HCT116 (cell line): ENCODE results near the gene IFIT1. TPM values are rescaled to one million over a fixed set of nuclear protein-coding genes. Genes with fewer than 3 reads are reported as not detected.

Source experiments
- ATAC-seq: fragments of 200-7000 bp; cut with Tn5 transposase; 2 replicates; pipeline ENCODE4 v1.9.1; 2020; ENCODE audit warnings: mild to moderate bottlenecking, moderate library complexity
- BruUV-seq: library from RNA; stranded (reverse); fragments of 400-500 nt; replicated peaks from 2 replicates; lab custom pipeline; 2021; lab: Mats Ljungman, UMichigan
- CTCF ChIA-PET: fragments of 300-600 bp; sonication (Branson Sonifier 250); formaldehyde crosslinking; loops from one replicate; lab custom pipeline; 2021; ENCODE audit warnings: antibody characterized with exemption; lab: Charles Lee
- POLR2A ChIA-PET: fragments of 300-600, 350-600 bp; sonication (Branson Sonifier 250); formaldehyde crosslinking; loops from one replicate; lab custom pipeline; 2021; ENCODE audit warnings: antibody characterized with exemption; lab: Charles Lee
- RAD21 ChIA-PET, 2 experiments: fragments of 300-600 bp; sonication (Branson Sonifier 250); formaldehyde crosslinking; loops; one replicate each; lab custom pipeline; 2023; ENCODE audit warnings: low total read pairs in 2 of 2; ENCODE audit not compliant: uncharacterized antibody in 2 of 2, unreplicated experiment in 2 of 2, low non-redundant PET in 1 of 2; lab: Charles Lee
- DNase-seq: peaks from one replicate; pipeline ENCODE4 v3.0.0-alpha.2; 2010; ENCODE audit warnings: low read depth, low spot score
- H2AFZ ChIP-seq: fragments of 200-600 bp; shearing (Covaris generic), sonication (generic); 2 replicates; pipeline ENCODE4 v1.6.1; 2017; ENCODE audit warnings: low read depth, mixed run types, mixed read lengths, antibody characterized with exemption, low read length; ENCODE audit not compliant: poor library complexity, severe bottlenecking
- H3K27ac ChIP-seq: 2 replicates; pipeline ENCODE4 v1.5.1; 2012; ENCODE audit warnings: low read depth, low read length
- H3K27me3 ChIP-seq: fragments of 200-600 bp; sonication (generic); 2 replicates; pipeline ENCODE4 v1.6.1; 2016; ENCODE audit warnings: mixed run types, low read length, mixed read lengths; ENCODE audit not compliant: insufficient read depth
- H3K36me3 ChIP-seq, 2 experiments: fragments of 200-500 bp in 1 of 2; fragments of 200-600 bp in 1 of 2; sonication (Bioruptor generic) in 1 of 2; sonication (generic) in 1 of 2; 2 replicates each; pipeline versions ENCODE4 v1.5.1 to v1.6.1; 2014 to 2016; ENCODE audit warnings: low read length in 2 of 2, inconsistent platforms in 1 of 2, mixed read lengths in 1 of 2, mixed run types in 1 of 2; ENCODE audit not compliant: insufficient read depth in 2 of 2, control insufficient read depth in 1 of 2
- H3K4me1 ChIP-seq, 2 experiments: fragments of 200-600 bp in 1 of 2; sonication (generic) in 1 of 2; 2 replicates each; pipeline versions ENCODE4 v1.5.1 to v1.6.1; 2012 to 2017; ENCODE audit warnings: low read length in 2 of 2, inconsistent platforms in 1 of 2, mild to moderate bottlenecking in 1 of 2, mixed read lengths in 1 of 2, mixed run types in 1 of 2, moderate library complexity in 1 of 2; ENCODE audit not compliant: insufficient read depth in 2 of 2, control insufficient read depth in 1 of 2
- H3K4me2 ChIP-seq: fragments of 200-600 bp; sonication (generic); 2 replicates; pipeline ENCODE4 v1.6.1; 2017; ENCODE audit warnings: mixed run types, low read length, mixed read lengths
- H3K4me3 ChIP-seq, 2 experiments: fragments of 200-600 bp in 1 of 2; sonication (generic) in 1 of 2; replicated peaks in 1 of 2; 2 replicates each; pipeline ENCODE4 v1.5.1; 2011 to 2016; ENCODE audit warnings: low read length in 2 of 2, control low read depth in 1 of 2, low read depth in 1 of 2, mild to moderate bottlenecking in 1 of 2, mixed read lengths in 1 of 2, mixed run types in 1 of 2
- H3K79me2 ChIP-seq: fragments of 200-600 bp; sonication (generic); 2 replicates; pipeline ENCODE4 v1.6.1; 2017; ENCODE audit warnings: mild to moderate bottlenecking, mixed run types, low read length, moderate library complexity, mixed read lengths; ENCODE audit not compliant: insufficient read depth
- H3K9ac ChIP-seq: fragments of 200-600 bp; sonication (generic); 2 replicates; pipeline ENCODE4 v1.6.1; 2016; ENCODE audit warnings: low read length, mixed read lengths
- H3K9me2 ChIP-seq: fragments of 200-600 bp; sonication (generic), shearing (Covaris generic); 2 replicates; pipeline ENCODE4 v1.6.1; 2017; ENCODE audit warnings: mixed run types, mild to moderate bottlenecking, moderate library complexity; ENCODE audit not compliant: insufficient read depth
- H3K9me3 ChIP-seq, 2 experiments: fragments of 200-500 bp in 1 of 2; fragments of 200-600 bp in 1 of 2; sonication (Bioruptor generic) in 1 of 2; sonication (generic) in 1 of 2; 2 replicates each; pipeline ENCODE4 v1.6.1; 2014 to 2017; ENCODE audit warnings: low read length in 2 of 2, mixed read lengths in 2 of 2, inconsistent platforms in 1 of 2, low read depth in 1 of 2, mild to moderate bottlenecking in 1 of 2, mixed run types in 1 of 2, moderate library complexity in 1 of 2; ENCODE audit not compliant: control insufficient read depth in 1 of 2, insufficient read depth in 1 of 2
- H4K20me1 ChIP-seq: fragments of 200-600 bp; sonication (generic), shearing (Covaris generic); 2 replicates; pipeline ENCODE4 v1.6.1; 2017; ENCODE audit warnings: mixed run types, mild to moderate bottlenecking, moderate library complexity; ENCODE audit not compliant: insufficient read depth
- ATF3 ChIP-seq: IDR thresholded peaks from 2 replicates; pipeline ENCODE4 v1.6.1; 2012
- CBX3 ChIP-seq: IDR thresholded peaks from 2 replicates; pipeline ENCODE4 v1.6.1; 2012; ENCODE audit warnings: low read depth
- CEBPB ChIP-seq: IDR thresholded peaks from 2 replicates; pipeline ENCODE4 v1.6.1; 2012; ENCODE audit warnings: low read depth
- EGR1 ChIP-seq: IDR thresholded peaks from 2 replicates; pipeline ENCODE4 v1.6.1; 2012; ENCODE audit warnings: low read depth
- ELF1 ChIP-seq: IDR thresholded peaks from 2 replicates; pipeline ENCODE4 v1.6.1; 2012; ENCODE audit warnings: low read depth, borderline replicate concordance
- EZH2 ChIP-seq: fragments of 200-600 bp; sonication (generic); IDR thresholded peaks from 2 replicates; pipeline ENCODE4 v1.6.1; 2017; ENCODE audit warnings: antibody characterized with exemption, mixed run types
- JUND ChIP-seq: IDR thresholded peaks from 2 replicates; pipeline ENCODE4 v1.6.1; 2012
- POLR2A ChIP-seq: IDR thresholded peaks from 2 replicates; pipeline ENCODE4 v1.7.0; 2011; ENCODE audit warnings: borderline replicate concordance; ENCODE audit not compliant: insufficient read depth, insufficient read length; ENCODE audit errors: extremely low read depth
- POLR2AphosphoS5 ChIP-seq: IDR thresholded peaks from 2 replicates; pipeline ENCODE4 v1.6.1; 2011; ENCODE audit warnings: mild to moderate bottlenecking, low read depth, low read length, moderate library complexity
- RAD21 ChIP-seq: IDR thresholded peaks from 2 replicates; pipeline ENCODE4 v1.6.1; 2012; ENCODE audit warnings: low read depth, mild to moderate bottlenecking
- SIN3A ChIP-seq: IDR thresholded peaks from 2 replicates; pipeline ENCODE4 v1.6.1; 2012; ENCODE audit warnings: low read depth
- SP1 ChIP-seq: IDR thresholded peaks from 2 replicates; pipeline ENCODE4 v1.6.1; 2012; ENCODE audit warnings: low read depth
- SRF ChIP-seq: IDR thresholded peaks from 2 replicates; pipeline ENCODE4 v1.6.1; 2012; ENCODE audit warnings: low read depth
- ZFX ChIP-seq: fragments of 450-650 bp; IDR thresholded peaks from 2 replicates; pipeline ENCODE4 v1.6.1; 2017
- ZNF274 ChIP-seq: fragments of 200-500 bp; sonication (Bioruptor generic); IDR thresholded peaks from 2 replicates; pipeline ENCODE4 v1.6.1; 2014; ENCODE audit warnings: mild to moderate bottlenecking, low read depth, low read length, inconsistent platforms
- intact Hi-C: fragments of 100-400 bp; cut with micrococcal nuclease; formaldehyde crosslinking; loops from 2 replicates; pipeline ENCODE4 v1.10.0; 2022
- total RNA-seq: library from RNA; stranded (reverse); gene quantifications from one replicate; pipeline ENCODE4 v1.2.1, GENCODE V29; 2021; ENCODE audit not compliant: unreplicated experiment
- TF ChIP-seq, protein P1 (sequence below): IDR thresholded peaks from 2 replicates; pipeline ENCODE4 v1.6.1; 2012
- TF ChIP-seq, protein P2 (sequence below): IDR thresholded peaks from 2 replicates; pipeline ENCODE4 v1.6.1; 2011; ENCODE audit warnings: mild to moderate bottlenecking, low read length, moderate library complexity; ENCODE audit not compliant: insufficient replicate concordance; ENCODE audit errors: extremely low read depth
- TF ChIP-seq, protein P3 (sequence below): IDR thresholded peaks from 2 replicates; pipeline ENCODE4 v1.6.1; 2012; ENCODE audit warnings: low read depth

IFIT1 gene
- total RNA-seq, 1 experiment from 2014 or later = 3.6 TPM

- peak; percentile 62 for TF ChIP-seq POLR2AphosphoS5
- peak; percentile 69 for TF ChIP-seq POLR2A
- no peak for TF ChIP-seq EZH2
- TF ChIP-seq CEBPB = no peak
- no peak for TF ChIP-seq EGR1
- TF ChIP-seq, all 23 proteins: peak for 6
Measured at GRCh38 chr10:89414146-89414878, 21.9 kb downstream of the IFIT1 start, which contains the start of gene IFIT5 (continued).

DNA sequence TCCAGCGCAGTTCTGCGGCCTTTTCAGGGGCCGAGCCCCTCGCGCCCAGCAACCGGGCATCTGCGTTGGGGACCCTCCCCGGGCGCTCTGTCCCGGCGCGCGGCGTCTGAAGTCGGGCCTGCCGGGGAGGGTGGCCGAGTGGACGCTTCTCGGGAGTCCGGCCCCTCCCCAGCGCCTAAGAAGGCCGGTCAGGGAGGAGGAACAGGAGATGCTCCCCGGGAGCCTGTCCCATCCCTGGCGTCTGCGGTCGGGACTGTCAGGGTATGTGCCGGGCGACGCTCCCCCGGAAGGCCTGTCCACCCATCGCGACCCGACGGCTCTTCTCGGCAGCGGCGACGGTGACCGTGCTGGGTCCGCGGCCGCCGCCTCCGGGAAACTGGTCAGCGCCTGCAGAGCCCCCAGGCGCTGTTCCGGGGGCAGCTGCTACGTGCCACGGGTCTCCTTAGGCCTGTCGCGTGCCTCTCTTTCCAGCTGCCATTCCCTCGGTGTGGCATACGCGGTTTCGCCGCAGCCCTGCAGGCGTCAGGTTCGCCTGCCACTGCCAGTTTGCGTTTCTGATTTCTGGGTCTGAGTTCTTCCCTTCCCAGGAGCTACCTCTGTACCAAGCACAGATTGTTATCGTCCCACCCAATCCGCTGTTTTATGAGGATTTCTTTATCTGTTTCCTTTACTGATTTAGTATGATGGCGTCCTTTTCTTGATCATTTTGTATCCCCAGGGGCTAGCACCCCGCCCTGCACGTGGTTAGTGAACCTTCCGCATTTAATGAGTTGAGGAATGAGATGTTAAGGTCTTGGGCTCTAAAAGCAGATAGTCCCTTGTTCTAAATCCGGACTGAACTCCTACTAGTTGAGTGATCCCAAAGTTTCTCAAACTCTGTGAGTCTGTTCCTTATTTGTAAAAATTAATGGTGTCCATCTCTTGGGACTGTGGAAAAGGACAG lies 22.7 kb downstream of the IFIT1 start:
- H3K79me2 ChIP-seq = peaks cover 36% of the 10 kb centered on the region
- intact Hi-C loops = no loop called here
- H3K4me1 ChIP-seq = peaks cover 7 to 14% of the 10 kb centered on the region in 2 experiments; a peak in 3 of 4 replicates
- H4K20me1 ChIP-seq = no peaks in the 10 kb centered on the region
- peaks cover 7 to 15% of the 10 kb centered on the region in 2 experiments; a peak in 2 of 4 replicates for H3K36me3 ChIP-seq
- peak overlapping the region; percentile 66 to 78 for H3K4me3 ChIP-seq
- H2AFZ ChIP-seq = peak overlapping the region; percentile 76
- ChIA-PET RAD21 (no interaction called here), POLR2A (interaction anchor here (1.4 kb wide), 1 partner anchor 23 kb away, joined by 7 read pairs; the partner anchor contains the start of gene IFIT1), CTCF (interaction anchor here (1.0 kb wide), 1 partner anchor 198 kb away, joined by 4 read pairs; no protein-coding TSS in a partner anchor)
- DNase-seq (no peak), ATAC-seq (peak; percentile 79)
- peak overlapping the region; percentile 90 for H3K4me2 ChIP-seq
- H3K9me2 ChIP-seq = no peaks in the 10 kb centered on the region
- peak overlapping the region; percentile 66 for H3K27ac ChIP-seq
- H3K9ac ChIP-seq = peak overlapping the region; percentile 73
- H3K9me3 ChIP-seq = no peaks in the 10 kb centered on the region; a peak in 1 of 4 replicates
- H3K27me3 ChIP-seq = no peaks in the 10 kb centered on the region
- BruUV-seq = no TSS peak
- TF ChIP-seq, protein P1, sequence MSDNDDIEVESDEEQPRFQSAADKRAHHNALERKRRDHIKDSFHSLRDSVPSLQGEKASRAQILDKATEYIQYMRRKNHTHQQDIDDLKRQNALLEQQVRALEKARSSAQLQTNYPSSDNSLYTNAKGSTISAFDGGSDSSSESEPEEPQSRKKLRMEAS = peak; percentile 84
- no peak for TF ChIP-seq SP1
- TF ChIP-seq RAD21 = no peak
- no peak for TF ChIP-seq SRF
- no peak for TF ChIP-seq ZNF274
- TF ChIP-seq, protein P2, sequence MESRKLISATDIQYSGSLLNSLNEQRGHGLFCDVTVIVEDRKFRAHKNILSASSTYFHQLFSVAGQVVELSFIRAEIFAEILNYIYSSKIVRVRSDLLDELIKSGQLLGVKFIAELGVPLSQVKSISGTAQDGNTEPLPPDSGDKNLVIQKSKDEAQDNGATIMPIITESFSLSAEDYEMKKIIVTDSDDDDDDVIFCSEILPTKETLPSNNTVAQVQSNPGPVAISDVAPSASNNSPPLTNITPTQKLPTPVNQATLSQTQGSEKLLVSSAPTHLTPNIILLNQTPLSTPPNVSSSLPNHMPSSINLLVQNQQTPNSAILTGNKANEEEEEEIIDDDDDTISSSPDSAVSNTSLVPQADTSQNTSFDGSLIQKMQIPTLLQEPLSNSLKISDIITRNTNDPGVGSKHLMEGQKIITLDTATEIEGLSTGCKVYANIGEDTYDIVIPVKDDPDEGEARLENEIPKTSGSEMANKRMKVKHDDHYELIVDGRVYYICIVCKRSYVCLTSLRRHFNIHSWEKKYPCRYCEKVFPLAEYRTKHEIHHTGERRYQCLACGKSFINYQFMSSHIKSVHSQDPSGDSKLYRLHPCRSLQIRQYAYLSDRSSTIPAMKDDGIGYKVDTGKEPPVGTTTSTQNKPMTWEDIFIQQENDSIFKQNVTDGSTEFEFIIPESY = no peak
- no peak for TF ChIP-seq JUND
- TF ChIP-seq ATF3 = no peak
- TF ChIP-seq, protein P3, sequence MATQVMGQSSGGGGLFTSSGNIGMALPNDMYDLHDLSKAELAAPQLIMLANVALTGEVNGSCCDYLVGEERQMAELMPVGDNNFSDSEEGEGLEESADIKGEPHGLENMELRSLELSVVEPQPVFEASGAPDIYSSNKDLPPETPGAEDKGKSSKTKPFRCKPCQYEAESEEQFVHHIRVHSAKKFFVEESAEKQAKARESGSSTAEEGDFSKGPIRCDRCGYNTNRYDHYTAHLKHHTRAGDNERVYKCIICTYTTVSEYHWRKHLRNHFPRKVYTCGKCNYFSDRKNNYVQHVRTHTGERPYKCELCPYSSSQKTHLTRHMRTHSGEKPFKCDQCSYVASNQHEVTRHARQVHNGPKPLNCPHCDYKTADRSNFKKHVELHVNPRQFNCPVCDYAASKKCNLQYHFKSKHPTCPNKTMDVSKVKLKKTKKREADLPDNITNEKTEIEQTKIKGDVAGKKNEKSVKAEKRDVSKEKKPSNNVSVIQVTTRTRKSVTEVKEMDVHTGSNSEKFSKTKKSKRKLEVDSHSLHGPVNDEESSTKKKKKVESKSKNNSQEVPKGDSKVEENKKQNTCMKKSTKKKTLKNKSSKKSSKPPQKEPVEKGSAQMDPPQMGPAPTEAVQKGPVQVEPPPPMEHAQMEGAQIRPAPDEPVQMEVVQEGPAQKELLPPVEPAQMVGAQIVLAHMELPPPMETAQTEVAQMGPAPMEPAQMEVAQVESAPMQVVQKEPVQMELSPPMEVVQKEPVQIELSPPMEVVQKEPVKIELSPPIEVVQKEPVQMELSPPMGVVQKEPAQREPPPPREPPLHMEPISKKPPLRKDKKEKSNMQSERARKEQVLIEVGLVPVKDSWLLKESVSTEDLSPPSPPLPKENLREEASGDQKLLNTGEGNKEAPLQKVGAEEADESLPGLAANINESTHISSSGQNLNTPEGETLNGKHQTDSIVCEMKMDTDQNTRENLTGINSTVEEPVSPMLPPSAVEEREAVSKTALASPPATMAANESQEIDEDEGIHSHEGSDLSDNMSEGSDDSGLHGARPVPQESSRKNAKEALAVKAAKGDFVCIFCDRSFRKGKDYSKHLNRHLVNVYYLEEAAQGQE = no peak
- peak; percentile 99 for TF ChIP-seq ZFX
- TF ChIP-seq POLR2AphosphoS5 = 0 out of 2 replicates have a peak, but pooled peaks have one; percentile 13
- TF ChIP-seq CBX3 = no peak
- TF ChIP-seq EGR1 = no peak
- no peak; the same call in 1 of the 2 replicates for TF ChIP-seq SIN3A
- no peak for TF ChIP-seq ELF1
